HG03432 (cell line): ENCODE data around the gene TP53BP2.
"Not testable (repeated sequence)": the region's sequence is repeated elsewhere in the genome, so short reads cannot be mapped to it uniquely, and the experiment has no call there.

Experiments
- ATAC-seq: cut with Tn5 transposase; IDR thresholded peaks from one replicate; pipeline ENCODE4 v1.9.1; 2021; ENCODE audit warnings: mild to moderate bottlenecking, moderate library complexity; ENCODE audit not compliant: unreplicated experiment

The TP53BP2 gene

GRCh38 chr1:223748405-223748772 lies 97.4 kb downstream of the TP53BP2 start:
- no peak for ATAC-seq

DNA sequence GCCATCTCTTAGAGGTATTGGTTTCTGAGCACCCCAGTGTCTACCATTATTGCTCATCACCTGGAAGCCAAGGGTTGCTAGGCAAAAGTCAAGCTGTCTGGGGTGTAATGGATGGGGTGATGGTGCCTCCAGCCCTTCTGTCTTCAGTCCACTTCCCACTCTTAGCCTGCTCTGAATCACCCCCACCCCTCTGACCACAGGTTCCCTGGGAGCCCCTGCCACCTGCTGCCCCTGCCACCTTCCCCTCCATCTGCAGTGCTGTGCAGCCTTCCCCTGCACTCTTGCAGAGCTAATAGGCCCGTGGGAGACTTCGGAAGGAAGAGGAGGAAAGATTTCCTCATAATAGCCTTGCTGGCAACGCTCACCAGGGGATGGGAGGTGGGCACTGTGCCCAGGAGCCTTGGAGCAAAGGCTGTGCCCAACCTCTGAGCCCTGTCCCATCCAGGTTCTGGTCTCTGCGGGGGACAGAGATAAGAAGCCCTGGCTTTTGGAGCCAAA lies 97.9 kb downstream of the TP53BP2 start:
- no peak for ATAC-seq

DNA sequence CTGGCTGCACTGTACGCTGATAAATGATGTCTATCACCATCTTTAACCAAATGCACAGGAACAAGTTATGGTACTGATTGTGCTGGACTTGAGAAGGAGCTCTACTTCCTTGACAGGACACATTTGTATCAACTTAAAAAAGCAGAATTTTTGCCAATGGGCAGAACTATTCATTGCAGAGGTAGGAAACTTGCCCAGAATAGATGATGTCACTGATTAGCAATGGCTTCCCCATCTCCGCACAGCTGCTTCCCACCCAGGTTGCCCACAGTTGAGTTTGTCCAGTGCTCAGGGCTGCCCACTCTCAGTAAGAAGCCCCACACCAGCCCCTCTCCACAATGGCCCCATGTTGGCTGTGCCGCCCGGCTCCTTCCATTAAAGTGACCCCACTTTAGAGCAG lies 100.0 kb downstream of the TP53BP2 start:
- ATAC-seq, result no peak

GRCh38 chr1:223742856-223743517 lies 102.8 kb downstream of the TP53BP2 start:
- no peak for ATAC-seq

DNA sequence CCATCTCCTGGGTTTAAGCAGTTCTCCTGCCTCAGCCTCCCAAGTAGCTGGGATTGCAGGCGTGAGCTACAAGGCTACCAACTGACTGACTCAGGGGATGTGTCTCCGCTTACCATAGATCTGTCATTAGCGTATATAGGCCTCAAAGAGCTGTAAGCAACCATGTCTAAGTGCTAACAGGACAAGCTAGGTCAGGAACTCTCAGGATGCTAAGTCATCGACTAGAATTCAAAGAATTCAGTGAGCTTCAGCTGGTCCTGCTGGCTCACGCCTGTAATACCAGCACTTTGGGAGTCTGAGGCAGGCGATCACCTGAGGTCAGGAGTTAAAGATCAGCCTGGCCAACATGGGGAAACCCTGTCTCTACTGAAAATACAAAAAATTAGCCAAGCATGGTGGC lies 103.9 kb downstream of the TP53BP2 start:
- ATAC-seq, result no peak

DNA sequence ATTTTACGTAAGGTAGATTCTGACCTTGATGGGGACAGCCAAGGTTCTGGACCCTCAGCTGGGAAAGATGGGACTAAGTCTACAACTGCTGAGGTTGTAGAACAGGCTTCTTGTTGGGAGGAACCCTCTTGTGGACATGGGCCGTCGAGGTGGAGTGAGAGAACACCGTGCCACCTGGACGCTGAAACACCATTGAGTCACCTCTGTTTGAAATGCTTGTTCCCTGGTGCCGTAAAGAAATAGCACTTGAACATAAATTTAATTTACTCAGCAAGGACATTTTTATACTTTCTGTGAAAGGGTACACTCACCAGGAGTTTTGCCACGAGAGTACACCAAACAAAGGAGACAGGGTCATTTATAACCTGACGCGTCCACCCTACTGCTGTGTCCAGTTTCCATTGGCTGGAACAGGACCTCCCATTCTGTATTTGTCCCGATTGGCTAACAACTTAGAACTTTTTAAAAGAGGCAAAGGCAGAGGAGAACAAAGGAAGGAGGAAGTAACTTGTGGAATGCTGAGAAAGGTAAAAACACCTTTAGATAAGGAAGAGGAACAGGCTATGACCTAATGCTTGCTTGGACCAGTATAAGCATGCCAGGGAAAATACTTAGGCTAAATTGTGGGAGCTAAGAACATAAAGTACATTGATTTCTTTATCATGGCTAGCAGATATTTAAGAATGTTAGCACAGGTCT lies 105.6 kb downstream of the TP53BP2 start:
- not testable (repeated sequence) for ATAC-seq

DNA sequence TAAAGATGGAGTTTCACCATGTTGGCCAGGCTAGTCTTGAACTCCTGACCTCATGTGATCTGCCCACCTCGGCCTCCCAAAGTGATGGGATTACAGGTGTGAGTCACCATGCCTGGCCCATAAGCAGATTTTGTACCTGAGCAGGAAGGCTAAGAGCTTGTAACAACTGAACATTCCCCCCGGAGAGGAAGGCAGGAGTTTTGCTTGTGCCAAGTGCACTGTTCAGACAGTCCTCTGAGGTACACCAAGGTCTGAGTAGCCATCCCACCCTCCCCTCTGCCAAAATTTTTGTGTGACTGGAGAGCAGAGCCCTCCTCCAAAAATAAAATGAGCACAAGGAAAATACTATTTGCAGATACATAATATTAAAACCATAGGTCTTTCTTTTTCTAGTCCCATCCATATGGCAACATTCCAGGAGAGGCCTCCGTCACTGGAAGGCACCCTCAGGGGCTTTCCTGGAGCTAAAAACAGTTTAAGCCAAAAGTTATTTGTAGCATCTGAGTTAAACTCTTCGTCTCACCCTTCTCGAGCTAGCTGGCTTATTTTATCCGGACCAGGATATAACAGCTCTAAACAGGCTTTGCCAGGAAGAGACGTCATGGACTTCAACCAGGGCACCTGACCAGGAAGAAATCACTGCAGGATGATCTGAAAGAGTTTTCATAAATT lies 106.2 kb downstream of the TP53BP2 start:
- ATAC-seq, result no peak

DNA sequence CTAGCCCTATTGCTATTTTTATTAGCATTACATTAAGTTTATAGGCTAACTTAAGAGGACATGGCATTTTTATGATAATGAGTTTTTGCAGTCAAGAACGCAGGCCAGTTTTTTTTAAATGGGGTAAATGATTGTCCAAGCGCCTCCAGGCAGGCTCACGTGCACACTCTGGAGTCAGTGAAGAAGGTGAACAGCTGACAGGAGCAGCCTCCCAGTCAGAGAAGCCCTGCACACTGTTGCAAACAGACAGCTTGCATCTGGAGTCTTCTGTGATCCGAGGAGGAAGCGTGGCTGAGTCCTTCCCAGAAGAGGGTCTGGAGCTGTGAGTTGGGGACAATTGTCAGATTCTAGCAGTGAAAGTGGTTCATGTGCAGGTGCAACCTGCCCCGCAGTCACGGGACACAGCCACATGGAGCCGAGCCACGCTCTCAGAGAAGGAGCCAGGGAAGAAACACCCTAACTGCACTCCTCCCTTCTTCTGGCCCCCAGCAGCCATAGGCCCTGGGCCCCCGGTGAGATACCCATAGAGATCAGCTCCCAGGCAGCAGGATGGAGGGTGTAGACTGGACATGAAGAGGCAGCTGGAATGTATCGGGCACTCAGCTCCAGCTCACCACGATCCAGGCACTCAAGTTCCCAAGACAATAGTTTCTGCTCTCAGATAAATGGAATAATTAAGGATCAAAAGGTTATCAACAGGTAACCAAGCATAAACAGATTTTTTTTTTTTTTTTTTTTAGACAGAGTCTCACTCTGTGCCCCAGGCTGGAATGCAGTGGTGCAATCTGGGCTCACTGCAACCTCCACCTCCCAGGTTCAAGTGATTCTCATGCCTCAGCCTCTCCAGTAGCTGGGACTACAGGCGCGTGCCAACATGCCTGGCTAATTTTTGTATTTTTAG lies 107.0 kb downstream of the TP53BP2 start:
- ATAC-seq, result no peak

DNA sequence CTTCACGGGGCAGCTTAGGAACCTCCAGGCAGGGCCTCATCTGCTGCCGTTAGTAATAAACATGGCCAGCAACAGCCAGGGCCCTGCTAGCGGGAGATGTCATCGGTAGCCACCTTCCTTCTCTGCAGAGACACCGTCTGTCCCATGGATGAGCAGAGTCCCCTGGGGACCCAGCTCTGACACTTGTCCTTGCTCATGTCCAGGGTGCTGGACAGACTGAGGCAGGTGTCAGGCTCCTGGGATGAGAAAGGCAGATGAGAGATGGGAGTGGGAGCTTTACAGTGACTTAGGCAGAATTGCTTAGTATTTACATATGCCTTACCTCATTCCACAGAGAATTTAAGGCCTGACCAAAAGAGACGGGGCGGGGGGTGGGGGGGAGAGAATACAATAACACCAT lies 108.4 kb downstream of the TP53BP2 start:
- ATAC-seq, result no peak

DNA sequence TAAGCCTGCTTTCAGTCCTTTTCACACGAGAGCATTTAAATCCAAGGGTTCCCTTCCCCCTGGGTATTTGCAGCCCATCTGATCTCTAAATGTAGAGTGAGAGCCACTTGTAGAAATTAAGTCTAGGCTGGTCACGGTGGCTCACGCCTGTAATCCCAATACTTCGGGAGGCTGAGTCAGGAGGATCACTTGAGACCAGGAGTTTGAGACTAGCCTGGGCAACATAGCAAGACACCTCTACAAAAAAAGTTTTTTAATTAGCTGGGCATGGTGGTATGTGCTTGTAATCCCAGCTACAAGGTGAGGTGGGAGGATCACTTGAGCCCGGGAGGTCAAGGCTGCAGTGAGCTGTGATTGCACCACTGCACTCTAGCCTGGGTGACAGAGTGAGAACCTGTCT lies 109.1 kb downstream of the TP53BP2 start:
- ATAC-seq, result not testable (repeated sequence)

DNA sequence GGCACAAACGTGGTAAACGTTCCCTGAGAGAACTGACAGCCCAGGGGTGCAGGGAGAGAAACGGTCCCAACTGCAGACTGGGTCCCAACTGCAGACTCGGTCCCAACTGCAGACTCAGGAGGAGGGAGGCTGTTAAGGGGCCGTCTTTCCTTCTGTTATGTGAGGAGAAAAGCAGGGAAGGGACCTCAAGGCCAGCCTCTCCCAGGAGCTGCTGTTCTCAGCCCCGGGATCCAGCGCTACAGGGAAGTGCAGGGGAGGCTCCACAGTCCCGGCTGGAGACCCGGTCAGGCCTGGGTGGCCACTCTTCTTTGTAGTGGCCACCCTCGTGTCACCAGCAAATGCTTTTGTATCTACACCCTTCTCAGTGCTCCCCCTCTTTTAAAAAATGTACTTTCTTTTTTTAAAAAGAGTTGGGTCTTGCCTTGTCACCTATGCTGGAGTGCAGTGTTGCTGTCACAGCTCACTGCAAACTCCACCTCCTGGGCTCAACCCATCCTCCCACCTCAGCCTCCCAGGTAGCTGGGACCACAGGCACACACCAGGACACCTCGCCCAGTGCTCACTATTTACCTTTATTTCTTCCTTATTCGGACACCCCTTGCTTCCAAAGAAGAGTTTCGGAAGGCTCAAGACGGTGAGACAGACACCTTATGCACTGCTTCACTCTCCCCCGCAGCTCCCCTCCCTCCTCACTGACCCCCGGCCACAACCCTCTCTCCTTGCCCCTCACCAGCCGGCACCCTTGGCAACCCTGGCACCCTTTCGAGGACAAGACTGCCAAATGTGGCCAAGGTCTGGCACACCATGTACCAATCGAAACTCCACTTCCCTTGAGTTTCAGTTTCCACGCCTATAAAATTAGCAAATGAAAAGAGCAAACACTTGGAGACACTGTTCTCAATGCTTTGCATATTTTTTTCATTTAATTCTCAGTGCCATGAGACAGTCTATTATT lies 111.6 kb downstream of the TP53BP2 start:
- no peak for ATAC-seq

DNA sequence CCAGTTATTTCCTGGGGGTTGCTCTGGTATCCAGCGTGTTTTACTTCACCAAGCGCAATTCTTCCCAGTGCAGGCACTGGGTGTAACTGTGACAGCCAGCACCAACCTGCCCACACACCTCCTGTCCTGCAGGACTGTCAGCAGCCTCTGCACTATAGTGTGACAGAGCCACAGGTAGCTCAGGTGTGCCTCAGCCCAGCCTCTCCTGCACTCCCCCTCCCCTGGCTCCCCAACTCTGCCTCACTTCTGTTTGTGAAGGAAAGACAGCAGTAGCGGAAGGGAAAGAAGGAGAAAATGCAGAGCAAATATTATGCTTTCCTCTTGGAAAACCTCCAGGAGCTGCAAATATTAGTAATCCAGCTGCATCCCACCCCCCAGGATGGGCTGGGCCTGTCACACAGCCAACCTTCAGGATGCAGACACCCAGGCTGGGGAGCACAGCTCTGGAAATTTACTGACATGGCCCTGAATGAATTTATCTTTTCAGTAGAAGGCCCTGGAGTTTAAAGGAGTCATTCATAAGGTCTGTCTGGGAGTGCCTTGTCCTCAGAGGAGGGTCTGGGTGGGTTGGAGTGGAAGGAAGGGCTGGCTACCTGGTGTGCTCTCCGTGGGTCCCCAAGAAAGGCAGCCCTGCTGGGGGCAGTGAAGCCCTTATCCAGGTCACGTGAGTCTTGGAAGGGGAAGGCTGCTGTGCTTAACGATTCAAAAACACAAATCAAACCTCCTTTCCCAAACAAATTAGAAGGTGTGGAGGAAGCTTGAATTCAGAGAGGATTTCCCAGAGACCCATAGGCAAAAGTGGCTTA lies 112.6 kb downstream of the TP53BP2 start:
- no peak for ATAC-seq

DNA sequence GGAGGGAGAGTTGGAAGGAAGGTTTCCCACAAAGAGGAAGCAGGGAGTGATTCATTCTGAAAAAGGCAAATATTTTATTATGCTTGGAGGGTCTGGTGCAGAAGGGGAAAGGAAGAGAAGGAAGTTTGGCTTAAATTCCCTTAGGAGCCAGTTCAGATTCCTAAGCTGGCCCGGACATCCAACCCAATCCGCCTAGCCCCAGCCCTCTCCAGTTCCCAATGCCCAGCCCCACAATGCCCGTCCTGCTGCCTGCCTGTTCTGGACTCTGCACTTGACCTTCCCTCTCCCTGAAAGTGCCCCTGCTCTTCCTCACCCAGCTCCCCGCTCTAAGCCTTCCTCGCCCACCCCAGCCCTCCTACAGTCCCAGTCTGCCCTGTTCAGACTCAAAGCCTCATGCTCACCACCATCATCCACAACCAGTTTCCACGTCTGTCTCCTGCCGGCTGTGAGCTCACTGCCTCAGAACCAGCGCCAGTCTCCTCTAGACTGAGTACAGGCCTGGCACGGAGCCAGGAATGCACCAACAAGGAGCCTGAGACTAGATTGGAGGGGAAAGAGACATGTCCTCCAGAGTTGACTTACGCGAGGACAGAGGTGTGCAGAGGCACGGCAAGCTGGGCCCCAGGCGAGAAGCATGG lies 114.5 kb downstream of the TP53BP2 start:
- no peak for ATAC-seq

DNA sequence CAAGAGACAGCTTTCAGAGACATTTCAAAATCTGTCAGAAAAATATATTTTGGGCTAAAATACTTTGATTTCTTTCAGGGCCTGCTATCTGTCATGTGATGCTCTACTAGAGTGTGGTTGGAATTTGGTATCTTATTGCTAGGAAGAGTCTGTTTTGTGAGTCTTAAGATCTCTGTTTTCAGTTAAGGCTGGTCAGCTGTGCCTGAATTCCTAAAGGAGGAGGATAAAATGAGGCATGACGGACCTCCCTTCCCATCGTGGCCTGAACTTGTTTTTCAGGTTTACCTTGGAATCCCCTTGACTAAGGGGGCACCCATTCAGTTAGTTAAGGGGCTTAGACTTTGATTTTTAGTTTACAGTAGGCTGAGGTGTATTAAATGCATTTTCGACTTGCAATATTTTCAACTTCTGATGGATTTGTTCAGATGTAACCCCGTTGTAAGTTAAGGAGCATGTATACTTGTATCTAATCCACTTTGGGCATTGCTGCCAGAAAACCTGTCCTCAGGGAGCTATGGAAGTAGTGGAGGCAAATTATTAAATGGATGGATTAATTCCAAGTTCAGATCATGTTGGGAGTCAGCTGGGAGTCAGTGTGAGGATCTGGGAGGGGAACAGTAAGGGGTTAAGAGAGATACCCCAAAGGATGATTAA lies 115.1 kb downstream of the TP53BP2 start:
- ATAC-seq, result no peak

GRCh38 chr1:223729906-223730305 lies 115.8 kb downstream of the TP53BP2 start:
- no peak for ATAC-seq
